CD4-positive, alpha-beta T cell treated with Interleukin-12 subunit alpha and Interleukin-12 subunit beta, for 1 hour (primary cell): ENCODE measurements around the gene FBXW10B.
"Not testable (repeated sequence)": the region's sequence is repeated elsewhere in the genome, so short reads cannot be mapped to it uniquely, and the experiment has no call there.

Experiments
- DNase-seq: peaks from one replicate; pipeline ENCODE4 v3.0.0-alpha.2; 2020

FBXW10B gene

DNA sequence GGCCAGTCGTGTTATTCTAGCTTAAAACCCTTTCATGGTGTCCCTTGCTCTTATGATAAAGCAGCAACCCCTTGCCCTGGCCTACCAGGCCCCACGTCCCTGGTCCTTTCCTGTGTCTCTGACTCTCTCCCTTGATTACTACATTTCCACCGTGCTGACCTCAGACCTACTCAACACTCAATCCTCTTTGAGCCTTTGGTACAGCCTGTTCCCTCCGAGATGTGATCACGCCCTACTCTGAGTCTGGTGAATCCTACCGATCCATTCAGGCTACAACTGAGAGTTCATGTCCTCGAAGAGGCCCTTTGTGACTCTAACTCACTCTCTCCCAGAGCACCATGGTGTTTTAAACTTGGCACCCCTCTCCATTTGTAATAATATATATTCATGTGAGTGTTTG lies 10.5 kb upstream of the FBXW10B start:
- DNase-seq, result not testable (repeated sequence)

DNA sequence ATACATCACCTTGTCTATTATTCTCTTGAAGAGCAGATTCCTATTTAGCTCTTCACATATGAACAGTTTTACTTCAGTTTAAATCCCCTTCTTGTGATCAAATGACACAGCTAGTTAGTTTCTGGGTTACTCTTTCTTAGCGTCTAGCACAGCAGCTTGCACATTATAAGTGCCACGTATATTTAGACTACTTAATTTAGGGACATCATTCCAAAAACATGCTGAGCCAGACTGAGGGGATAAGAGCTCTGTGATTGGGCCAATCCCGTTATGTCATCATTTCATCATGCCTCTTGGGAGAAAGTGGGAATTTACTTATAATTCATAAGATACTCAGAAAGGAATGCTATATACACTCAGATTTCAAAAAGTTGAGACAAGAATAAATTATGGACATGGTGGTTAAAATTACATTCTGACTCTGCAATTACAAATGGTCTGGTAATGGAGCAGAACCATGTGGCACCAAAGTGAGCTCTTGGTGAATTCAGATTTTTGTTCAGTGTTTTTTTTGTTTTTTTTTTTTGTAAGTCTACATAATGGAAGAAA lies 4.2 kb upstream of the FBXW10B start:
- DNase-seq, result not testable (repeated sequence)

GRCh38 chr17:15623255-15623654 lies 3.8 kb upstream of the FBXW10B start:
- not testable (repeated sequence) for DNase-seq

- DNase-seq, result not testable (repeated sequence)
Measured at GRCh38 chr17:15622124-15622523, 2.6 kb upstream of the FBXW10B start.

DNA sequence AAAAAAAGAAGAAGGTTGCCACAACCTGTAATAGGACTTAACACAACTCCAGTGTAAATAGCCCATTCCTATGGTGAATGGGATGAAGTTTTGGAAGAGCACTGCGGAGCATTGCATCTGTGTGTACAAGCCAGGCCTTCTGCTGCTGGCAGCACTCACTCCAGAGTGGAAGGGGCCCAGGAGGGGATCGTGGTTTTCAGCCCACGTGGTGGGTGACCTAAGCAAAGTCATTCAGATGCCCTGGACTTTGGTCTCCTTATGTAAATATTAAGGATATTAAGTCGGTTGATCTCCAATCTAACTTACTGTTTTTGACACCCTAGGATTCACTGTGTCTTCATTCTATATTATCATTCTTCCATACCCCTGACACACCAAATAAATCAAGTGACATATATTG lies 2.7 kb downstream of the FBXW10B start:
- not testable (repeated sequence) for DNase-seq

DNA sequence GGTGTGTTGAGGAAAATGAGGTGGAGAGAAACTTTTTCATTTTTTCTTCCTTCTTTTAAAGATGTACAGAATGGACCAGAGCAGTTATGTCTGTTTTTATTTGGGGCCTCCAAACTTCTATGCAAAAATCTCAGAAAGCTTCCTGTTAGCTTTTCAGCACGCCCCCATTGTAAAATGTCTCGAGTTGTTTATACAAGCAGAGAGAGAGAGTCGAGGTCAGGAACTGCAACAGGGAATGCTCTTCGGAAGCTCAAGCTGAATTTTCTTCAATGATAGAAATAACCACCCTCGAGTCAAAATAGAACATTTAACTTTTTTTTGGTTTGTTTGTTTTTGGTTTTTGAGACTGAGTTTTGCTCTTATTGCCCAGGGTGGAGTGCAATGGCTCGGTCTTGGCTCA lies 3.7 kb downstream of the FBXW10B start:
- DNase-seq, result not testable (repeated sequence)

DNA sequence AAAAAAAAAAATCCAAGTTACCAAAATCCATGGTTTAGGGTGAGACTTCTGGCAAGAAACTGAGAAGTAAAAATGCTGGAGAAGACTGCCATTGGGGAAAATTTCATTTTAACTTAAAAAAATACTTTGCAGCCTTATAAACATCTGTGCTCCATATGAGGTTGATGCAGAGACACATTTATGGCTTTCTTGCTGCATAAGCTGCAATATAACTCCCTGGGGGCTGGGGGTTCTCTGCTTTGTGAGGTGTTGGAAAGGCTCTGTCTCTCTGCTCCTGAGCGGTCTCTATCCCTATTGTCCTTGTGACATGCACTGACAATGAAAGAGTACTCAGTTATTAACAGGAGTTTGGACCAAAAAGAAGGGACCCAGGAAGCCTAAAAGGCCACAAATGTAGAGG lies 6.4 kb downstream of the FBXW10B start:
- DNase-seq, result not testable (repeated sequence)

DNA sequence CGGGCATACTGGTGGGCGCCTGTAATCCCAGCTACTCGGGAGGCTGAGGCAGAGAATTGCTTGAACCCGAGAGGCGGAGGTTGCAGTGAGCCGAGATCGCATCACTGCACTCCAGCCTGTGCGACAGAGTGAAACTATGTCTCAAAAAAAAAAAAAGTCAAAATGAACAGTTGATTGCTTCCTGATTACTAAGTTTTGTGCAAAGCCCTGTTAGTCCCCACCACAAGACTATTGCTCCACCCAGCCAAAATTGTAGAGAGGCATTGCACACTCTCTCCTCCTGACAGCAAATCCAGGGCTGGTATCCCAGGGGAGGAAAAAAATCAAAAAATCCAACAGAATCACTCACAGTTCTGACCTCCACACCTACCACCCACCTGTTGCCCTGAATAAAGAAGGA lies 26.5 kb downstream of the FBXW10B start:
- not testable (repeated sequence) for DNase-seq

- not testable (repeated sequence) for DNase-seq
Measured at GRCh38 chr17:15591986-15592385, 27.5 kb downstream of the FBXW10B start.

DNA sequence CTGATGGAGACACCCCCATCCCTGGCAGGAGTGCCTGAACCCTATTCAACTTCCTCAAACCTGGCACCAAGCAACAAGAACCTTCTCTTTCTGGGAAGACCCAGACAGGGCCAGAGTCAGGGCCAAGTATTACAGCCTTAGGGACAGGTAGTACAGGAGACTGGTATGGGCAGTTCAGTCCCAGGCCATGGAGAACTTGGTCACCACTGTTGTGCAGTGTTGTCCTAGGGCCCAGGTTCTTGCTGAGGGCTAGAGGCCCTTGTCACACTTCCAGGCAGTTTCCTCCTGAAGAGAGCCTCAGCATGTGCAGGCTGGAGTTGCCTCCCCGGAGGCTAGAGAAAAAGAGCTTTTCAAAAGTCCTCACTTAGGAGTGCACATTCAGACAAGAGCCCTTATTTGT lies 28.7 kb downstream of the FBXW10B start:
- not testable (repeated sequence) for DNase-seq

GRCh38 chr17:15589544-15590536 lies 29.7 kb downstream of the FBXW10B start:
- DNase-seq, result peak; percentile 24

GRCh38 chr17:15588017-15588416 lies 31.5 kb downstream of the FBXW10B start:
- DNase-seq, result not testable (repeated sequence)

GRCh38 chr17:15583313-15583712 lies 36.2 kb downstream of the FBXW10B start:
- not testable (repeated sequence) for DNase-seq

GRCh38 chr17:15581462-15581861 lies 38.0 kb downstream of the FBXW10B start:
- not testable (repeated sequence) for DNase-seq

DNA sequence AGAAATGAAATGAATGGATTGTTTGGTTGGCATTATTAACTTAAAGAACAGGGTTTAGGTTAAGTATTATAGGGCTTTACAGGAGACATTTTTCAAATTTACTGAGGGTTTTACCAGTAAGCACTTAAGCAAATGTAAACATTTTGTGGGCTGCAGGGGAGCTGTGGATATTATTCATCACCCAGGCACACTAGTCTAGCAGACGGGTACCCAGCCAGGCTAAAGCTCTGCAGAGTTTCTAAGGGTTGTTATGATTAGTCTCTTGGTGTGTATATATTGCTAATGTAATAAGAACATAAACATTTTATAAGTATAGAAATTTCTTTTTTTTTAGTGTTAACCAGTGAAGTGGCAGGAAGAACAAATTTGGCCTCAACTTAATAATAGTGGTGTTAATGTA lies 42.7 kb downstream of the FBXW10B start:
- not testable (repeated sequence) for DNase-seq

GRCh38 chr17:15574660-15575059 lies 44.8 kb downstream of the FBXW10B start:
- not testable (repeated sequence) for DNase-seq

DNA sequence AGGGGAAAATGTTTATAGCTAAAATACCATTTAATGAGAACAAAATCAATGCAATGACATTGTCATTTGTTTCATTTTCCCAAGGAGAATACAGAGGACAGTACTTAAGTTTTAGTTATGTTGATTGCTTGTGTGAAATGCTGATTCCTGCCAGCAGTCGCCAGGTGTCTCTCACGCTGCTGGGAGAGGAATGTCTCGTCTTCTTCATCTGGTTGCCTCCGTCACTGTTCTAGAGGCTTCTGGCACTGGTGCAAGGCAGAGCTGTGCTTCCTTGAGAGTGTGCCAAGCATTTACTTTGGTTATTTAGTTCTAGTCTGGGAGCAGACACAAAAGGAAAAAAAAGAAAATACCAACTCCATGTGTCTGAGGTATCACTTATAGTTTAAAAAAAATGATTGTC lies 45.6 kb downstream of the FBXW10B start:
- not testable (repeated sequence) for DNase-seq
